Ishikawa (cell line): ENCODE measurements around the gene AKR1E2.

Experiments
- CEBPB ChIP-seq: IDR thresholded peaks from 2 replicates; pipeline ENCODE4 v1.6.1; 2012
- CREB1 ChIP-seq: IDR thresholded peaks from 2 replicates; pipeline ENCODE4 v1.6.1; 2012; ENCODE audit warnings: low read depth
- EGR1 ChIP-seq: IDR thresholded peaks from 2 replicates; pipeline ENCODE4 v1.6.1; 2012
- EP300 ChIP-seq: IDR thresholded peaks from 2 replicates; pipeline ENCODE4 v1.6.1; 2012; ENCODE audit warnings: borderline replicate concordance
- FOXM1 ChIP-seq: IDR thresholded peaks from 2 replicates; pipeline ENCODE4 v1.6.1; 2012; ENCODE audit warnings: low read depth, borderline replicate concordance
- MAX ChIP-seq: IDR thresholded peaks from 2 replicates; pipeline ENCODE4 v1.6.1; 2012
- NFIC ChIP-seq: IDR thresholded peaks from 2 replicates; pipeline ENCODE4 v1.6.1; 2012
- RAD21 ChIP-seq: IDR thresholded peaks from 2 replicates; pipeline ENCODE4 v1.6.1; 2012; ENCODE audit warnings: low read depth
- REST ChIP-seq: IDR thresholded peaks from 2 replicates; pipeline ENCODE4 v1.6.1; 2012; ENCODE audit warnings: low read depth, mild to moderate bottlenecking
- TAF1 ChIP-seq: IDR thresholded peaks from 2 replicates; pipeline ENCODE4 v1.6.1; 2012; ENCODE audit warnings: low read depth, mild to moderate bottlenecking
- TCF12 ChIP-seq: IDR thresholded peaks from 2 replicates; pipeline ENCODE4 v1.6.1; 2012; ENCODE audit warnings: low read depth
- TEAD4 ChIP-seq: IDR thresholded peaks from 2 replicates; pipeline ENCODE4 v1.6.1; 2012
- YY1 ChIP-seq: IDR thresholded peaks from 2 replicates; pipeline ENCODE4 v1.6.1; 2012; ENCODE audit warnings: low read depth
- ZBTB7A ChIP-seq: IDR thresholded peaks from 2 replicates; pipeline ENCODE4 v1.6.1; 2012; ENCODE audit warnings: low read depth
- TF ChIP-seq, protein P1 (sequence below): IDR thresholded peaks from 2 replicates; pipeline ENCODE4 v1.6.1; 2012

Gene AKR1E2

DNA sequence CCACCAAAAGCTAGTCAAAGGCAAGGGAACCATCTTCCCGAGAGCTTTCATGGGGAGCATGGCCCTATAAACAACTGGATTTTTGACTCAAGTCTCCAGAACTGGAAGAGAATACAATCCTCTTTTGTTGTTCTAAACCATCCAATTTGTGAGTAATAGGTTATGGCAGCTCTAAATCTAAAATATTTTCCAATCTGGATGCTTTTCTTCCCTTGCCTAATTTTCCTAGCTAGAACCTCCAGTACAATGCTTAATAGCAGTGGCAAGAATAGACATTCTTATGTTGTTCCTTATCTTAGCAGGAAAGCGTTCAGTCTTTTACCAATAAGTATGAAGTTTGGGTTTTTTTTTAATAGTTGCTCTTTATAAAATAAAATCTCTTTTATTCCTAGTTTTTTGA is 66.7 kb downstream of the AKR1E2 start:
- TF ChIP-seq ZBTB7A (no peak), TAF1 (no peak), MAX (no peak), EGR1 (no peak), REST (no peak), NFIC (no peak), EP300 (no peak), CEBPB (no peak), TCF12 (no peak), CREB1 (no peak), RAD21 (no peak), TEAD4 (no peak), FOXM1 (no peak), YY1 (no peak)
- TF ChIP-seq, protein P1, sequence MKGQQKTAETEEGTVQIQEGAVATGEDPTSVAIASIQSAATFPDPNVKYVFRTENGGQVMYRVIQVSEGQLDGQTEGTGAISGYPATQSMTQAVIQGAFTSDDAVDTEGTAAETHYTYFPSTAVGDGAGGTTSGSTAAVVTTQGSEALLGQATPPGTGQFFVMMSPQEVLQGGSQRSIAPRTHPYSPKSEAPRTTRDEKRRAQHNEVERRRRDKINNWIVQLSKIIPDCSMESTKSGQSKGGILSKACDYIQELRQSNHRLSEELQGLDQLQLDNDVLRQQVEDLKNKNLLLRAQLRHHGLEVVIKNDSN: no peak

GRCh38 chr10:4894335-4894734 is 68.3 kb downstream of the AKR1E2 start:
- no peak for TF ChIP-seq ZBTB7A
- no peak for TF ChIP-seq NFIC
- TF ChIP-seq RAD21: no peak
- no peak for TF ChIP-seq REST
- no peak for TF ChIP-seq EP300
- TF ChIP-seq CREB1: no peak
- TF ChIP-seq MAX: no peak
- no peak for TF ChIP-seq YY1
- TF ChIP-seq FOXM1: no peak
- TF ChIP-seq EGR1: no peak
